GM19035 (cell line): Measurements from ENCODE around the gene CARD10.
"Not testable (repeated sequence)": the region's sequence is repeated elsewhere in the genome, so short reads cannot be mapped to it uniquely, and the experiment has no call there.

Experiments
- ATAC-seq: cut with Tn5 transposase; IDR thresholded peaks from one replicate; pipeline ENCODE4 v1.9.1; 2021; ENCODE audit not compliant: unreplicated experiment

The CARD10 gene

DNA sequence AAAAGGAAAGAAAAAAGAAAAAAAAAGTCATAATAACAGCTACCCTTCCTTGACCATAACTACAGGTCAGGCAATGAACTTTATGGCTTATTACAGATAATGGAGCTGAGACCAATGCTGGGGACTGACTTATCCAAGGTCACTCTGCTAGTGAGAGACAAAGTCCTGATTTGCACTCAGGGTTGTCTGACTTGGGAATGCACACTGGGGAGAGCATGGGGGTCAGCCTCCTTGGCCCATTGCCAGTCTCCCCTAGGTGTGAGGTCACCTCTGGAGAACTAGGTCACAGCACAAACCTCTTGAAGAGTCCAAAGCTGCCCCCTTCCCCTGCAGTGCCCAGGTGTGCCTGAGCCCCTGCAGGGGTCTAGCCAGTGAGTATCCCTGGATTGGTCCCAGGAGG, 35.8 kb upstream of the CARD10 start:
- no peak for ATAC-seq

- ATAC-seq: no peak
Measured at GRCh38 chr22:37553725-37554124, 34.5 kb upstream of the CARD10 start.

GRCh38 chr22:37552524-37553163, 33.4 kb upstream of the CARD10 start:
- ATAC-seq: no peak

- ATAC-seq: no peak
Measured at GRCh38 chr22:37551981-37552380, 32.8 kb upstream of the CARD10 start.

GRCh38 chr22:37550921-37551320, 31.7 kb upstream of the CARD10 start:
- not testable (repeated sequence) for ATAC-seq

DNA sequence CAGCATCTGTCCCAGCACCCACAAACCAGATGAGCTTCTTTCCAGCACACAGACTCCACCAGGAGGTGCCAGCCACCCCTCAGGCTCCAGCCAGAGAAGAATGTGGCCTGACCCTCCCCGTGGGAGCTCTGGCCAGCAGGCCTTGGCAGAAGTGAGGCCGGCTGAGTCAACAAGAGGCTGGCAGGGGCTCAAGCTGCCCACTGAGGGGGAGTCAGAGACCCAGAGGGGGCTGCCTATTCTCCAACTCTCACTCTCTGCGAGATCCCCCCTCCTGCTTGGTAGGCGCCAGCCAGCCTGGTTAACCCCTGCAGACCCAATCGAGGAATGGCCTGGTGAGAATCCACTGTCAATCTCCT, 30.5 kb upstream of the CARD10 start:
- no peak for ATAC-seq

- ATAC-seq: no peak
Measured at GRCh38 chr22:37547251-37547741, 28.1 kb upstream of the CARD10 start.

- ATAC-seq: no peak
Measured at GRCh38 chr22:37546437-37547250, 27.4 kb upstream of the CARD10 start.

- ATAC-seq: no peak
Measured at GRCh38 chr22:37545703-37546436, 26.7 kb upstream of the CARD10 start.

DNA sequence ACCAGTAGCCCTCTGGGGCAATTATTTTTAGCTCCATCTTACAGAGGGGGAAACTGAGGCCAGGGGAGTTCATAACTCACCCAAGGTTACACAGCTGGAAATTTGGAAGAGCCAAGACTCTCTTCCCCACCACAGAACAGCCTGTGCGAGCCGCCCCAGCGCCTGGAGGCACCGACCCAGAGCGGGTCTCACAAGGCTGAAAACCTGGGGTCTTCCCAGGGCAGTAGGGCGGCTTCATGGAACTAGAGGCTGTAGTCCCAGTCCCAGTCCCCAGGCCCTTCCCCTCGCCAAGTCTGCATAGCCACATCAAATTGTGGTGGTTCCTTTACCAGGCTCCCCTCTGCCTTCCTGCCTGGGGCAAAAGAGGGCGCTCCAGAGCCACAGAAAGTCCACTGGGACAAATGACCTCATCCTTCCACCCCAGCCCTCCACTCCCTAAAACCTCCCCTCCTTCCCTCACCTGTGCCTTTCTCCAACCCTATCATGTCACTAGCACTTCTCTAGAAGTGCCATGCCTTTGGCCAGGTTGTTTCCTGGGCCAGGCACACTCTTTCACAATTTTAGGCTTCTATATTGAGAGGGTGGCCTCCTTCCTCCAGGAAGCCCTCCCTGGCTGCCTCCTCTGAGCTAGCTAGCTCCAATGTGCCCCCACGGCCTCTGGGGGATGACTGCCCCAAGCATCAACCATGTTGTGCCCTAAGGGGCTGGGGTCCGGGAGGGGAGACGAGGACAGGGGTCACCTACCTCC, 25.9 kb upstream of the CARD10 start:
- no peak for ATAC-seq

DNA sequence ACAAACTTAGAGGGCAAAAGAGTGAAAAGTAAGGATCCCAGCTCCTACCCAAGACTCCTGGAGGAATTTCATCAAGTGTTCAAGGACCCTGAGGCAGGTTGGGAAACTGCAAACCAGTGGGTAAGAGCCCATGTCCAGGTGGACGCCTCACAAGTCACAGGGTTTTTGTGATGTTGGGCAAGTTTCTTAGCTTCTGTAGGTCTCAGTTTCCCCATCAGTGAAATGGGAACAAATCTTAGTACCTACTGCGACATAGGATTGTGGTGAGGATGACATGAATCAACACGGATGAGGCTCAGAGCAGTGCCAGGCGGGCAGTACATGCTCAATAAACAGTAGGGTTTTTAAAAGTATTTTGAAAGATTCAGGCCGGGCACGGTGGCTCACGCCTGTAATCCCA, 23.7 kb upstream of the CARD10 start:
- no peak for ATAC-seq

DNA sequence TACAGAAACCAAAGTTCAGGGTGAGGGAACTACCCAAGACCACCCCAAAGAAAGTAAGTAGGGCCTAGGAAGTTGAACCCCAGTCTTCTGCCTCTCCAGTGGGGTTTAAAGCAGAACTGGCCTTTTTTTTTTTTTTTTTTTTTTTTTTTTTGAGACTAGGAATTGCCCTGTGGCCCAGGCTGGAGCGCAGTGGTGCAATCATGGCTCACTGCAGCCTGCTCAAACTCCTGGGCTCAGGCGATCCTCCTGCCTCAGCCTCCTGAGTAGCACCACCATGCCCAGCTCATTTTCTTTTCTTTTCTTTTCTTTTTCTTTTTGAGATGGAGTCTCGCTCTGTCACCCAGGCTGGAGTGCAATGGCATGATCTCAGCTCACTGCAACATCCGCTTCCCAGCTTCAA, 23.2 kb upstream of the CARD10 start:
- ATAC-seq: not testable (repeated sequence)

- not testable (repeated sequence) for ATAC-seq
Measured at GRCh38 chr22:37539790-37540189, 20.6 kb upstream of the CARD10 start.

- peak; percentile 64 for ATAC-seq
Measured at GRCh38 chr22:37538590-37539357, 19.6 kb upstream of the CARD10 start.

DNA sequence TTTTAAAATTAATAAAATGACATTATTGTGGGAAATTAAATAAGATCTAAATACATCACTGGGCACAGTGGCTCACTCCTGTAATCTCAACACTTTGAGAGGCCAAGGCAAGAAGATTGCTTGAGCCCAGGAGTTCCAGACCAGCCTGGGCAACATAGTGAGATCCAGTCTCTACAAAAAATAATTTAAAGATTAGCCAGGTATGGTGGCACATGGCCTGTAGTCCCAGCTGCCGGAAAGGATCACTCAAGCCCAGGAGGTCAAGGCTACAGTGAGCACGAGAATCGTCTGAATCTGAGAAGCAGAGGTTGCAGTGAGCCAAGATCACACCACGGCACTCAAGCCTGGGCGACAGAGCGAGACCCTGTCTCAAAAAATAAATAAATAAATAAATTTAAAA, 15.9 kb upstream of the CARD10 start:
- ATAC-seq: no peak

- ATAC-seq: no peak
Measured at GRCh38 chr22:37534445-37534844, 15.2 kb upstream of the CARD10 start.

DNA sequence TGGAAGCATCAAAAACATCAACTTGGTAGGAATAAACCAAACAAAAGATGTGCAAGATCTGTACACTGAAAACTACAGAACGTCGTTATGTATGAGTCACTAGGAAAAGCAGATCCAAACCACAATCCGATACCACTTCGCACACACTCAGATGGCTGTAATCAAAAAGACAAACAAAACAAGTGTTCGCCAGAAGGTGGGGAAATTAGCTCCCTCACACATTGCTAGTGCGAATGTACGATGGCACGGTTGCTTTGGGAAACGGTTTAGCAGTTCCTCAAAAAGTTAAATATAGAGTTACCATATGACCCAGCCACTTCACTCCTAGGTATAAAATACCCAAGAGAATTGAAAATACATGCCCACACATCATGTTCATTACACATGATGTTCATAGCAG, 14.8 kb upstream of the CARD10 start:
- no peak for ATAC-seq

DNA sequence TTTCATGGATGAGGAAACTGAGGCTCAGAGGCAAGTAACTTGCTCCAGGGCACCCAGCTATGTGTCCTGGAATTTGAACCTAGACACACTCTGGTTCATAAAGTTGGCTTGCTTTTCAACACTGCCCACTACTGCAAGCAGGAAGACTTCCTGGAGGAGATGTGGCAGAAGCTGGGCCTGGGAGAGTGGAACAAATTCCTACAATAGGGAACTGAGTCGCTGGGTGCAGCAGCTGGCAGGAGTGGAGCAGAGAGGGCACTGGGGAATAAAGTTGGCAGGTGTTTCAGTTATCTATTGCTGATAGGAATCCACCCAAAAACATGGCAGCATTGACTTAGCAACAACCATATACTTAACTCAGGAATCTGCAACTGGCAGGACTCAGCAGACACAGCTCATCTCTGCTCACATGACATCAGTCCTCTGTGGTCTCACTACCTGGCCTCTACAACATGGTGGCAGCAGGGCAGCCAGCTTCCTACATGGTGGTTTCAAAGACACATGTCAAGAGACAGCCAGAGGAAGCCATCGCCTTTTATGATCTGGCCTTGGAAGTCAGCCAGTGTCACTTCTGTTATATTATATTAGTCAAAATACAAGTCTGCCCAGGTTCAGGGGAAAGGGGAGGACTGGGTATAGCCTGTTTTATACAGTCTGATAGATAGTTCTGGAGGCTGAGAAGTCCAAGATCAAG, 10.6 kb upstream of the CARD10 start:
- no peak for ATAC-seq

DNA sequence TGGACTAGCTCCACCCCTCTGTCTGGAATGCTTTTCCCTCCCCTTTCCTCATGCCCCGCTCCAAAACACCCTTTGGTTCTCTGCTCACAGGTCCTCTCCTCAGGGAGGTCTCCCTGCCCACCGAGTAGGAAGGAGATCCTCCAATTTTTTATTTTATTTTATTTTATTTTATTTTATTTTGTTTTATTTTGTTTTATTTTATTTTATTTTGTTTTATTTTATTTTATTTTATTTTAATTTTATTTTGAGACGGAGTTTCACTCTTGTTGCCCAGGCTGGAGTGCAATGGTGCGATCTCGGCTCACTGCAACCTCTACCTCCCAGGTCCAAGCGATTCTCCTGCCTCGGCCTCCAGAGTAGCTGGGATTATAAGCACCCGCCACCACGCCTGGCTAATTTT, 8.7 kb upstream of the CARD10 start:
- not testable (repeated sequence) for ATAC-seq
